ENCODE data around the gene ENGASE. TPM values are rescaled to one million over a fixed set of nuclear protein-coding genes. Genes with fewer than 3 reads are reported as not detected.

ENGASE gene
- total and polyA plus RNA-seq, 2 of the 8 experiments (the other 6 are each of a cell fraction or from before 2014, with no cell fraction given), result 9.3 to 36.1 TPM

DNA sequence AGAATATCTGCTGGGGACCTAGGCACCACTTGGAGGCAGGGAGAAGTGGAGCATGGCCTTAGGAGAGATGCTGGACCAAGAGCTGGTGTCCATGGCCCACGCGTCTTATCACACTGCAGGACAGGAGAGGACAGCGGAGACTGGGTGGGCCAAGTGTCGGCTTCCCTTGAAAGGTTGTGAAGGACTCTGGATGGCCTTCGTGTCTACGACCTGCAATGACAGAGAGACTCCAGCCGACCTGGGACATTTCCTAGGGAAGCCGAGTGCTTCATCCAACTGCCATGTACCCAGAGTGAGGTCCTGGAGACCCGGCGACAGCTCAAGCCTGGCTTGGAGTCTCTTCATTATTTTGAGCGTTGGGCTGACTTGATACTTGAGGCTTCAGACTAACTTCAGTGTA, 30.2 kb upstream of the ENGASE start:
- H3K4me3 ChIP-seq (ENCODE audit: extremely low read depth in 1 of 4, insufficient read depth in 2 of 4, low read depth in 3 of 4, low read length in 4 of 4), result no peak overlapping the region
- no peak overlapping the region for H2BK12ac ChIP-seq (ENCODE audit: low read depth, low read length)
- FAIRE-seq (no peak), DNase-seq (ENCODE audit: low read depth in 1 of 2, low spot score in 2 of 2) (no peak)
- no peak overlapping the region for H3K56ac ChIP-seq (replicated peaks; ENCODE audit: insufficient read length, low read depth, low read length)
- no peak overlapping the region for H3K23ac ChIP-seq (ENCODE audit: insufficient read length)
- H4K5ac ChIP-seq (ENCODE audit: insufficient read length, low read depth, low read length), result no peak overlapping the region
- H2AK5ac ChIP-seq (ENCODE audit: low read depth, low read length), result no peak overlapping the region
- H3K79me2 ChIP-seq (ENCODE audit: control insufficient read depth in 1 of 2, insufficient read depth in 2 of 2, low read length in 2 of 2), result no peaks in the 10 kb centered on the region
- TF ChIP-seq EZH2 (IDR thresholded peaks at IDR 0.05; ENCODE audit: low read depth, low read length, severe bottlenecking), result no peak
- TF ChIP-seq TEAD4 (IDR thresholded peaks at IDR 0.05; ENCODE audit: low read depth, low read length), result no peak
- no peak for TF ChIP-seq KDM1A (IDR thresholded peaks at IDR 0.05; ENCODE audit: borderline replicate concordance, low read length)
- no peak for TF ChIP-seq RBBP5 (IDR thresholded peaks at IDR 0.05; ENCODE audit: borderline replicate concordance, low read depth, low read length)
- no peak for TF ChIP-seq BRCA1 (IDR thresholded peaks at IDR 0.05; ENCODE audit: low read depth, low read length)
- no peak for TF ChIP-seq ASH2L (IDR thresholded peaks at IDR 0.05; ENCODE audit: low read length)
- TF ChIP-seq RNF2 (IDR thresholded peaks at IDR 0.05; ENCODE audit: borderline replicate concordance, low read depth, low read length, missing control alignments, poor library complexity, severe bottlenecking), result no peak
- TF ChIP-seq CREB1 (IDR thresholded peaks at IDR 0.05), result no peak
- TF ChIP-seq CTBP2 (IDR thresholded peaks at IDR 0.05; ENCODE audit: borderline replicate concordance, insufficient read depth, insufficient read length, low read length), result no peak
- H4K8ac ChIP-seq (ENCODE audit: extremely low read depth, insufficient read depth, low read length), result no peak overlapping the region
- peaks cover 4% of the 10 kb centered on the region; the same call in 1 of the 2 replicates for H3K23me2 ChIP-seq (ENCODE audit: low read depth, low read length)
- no peak overlapping the region for H2BK15ac ChIP-seq (ENCODE audit: low read length)
- H3K36me3 ChIP-seq (ENCODE audit: control insufficient read depth in 2 of 4, insufficient read depth in 4 of 4, low read length in 3 of 4), result no peaks in the 10 kb centered on the region; a peak in 1 of 8 replicates
- H2BK20ac ChIP-seq (ENCODE audit: low read length), result no peak overlapping the region
- H3K9ac ChIP-seq (replicated peaks in 1 of 4; ENCODE audit: extremely low read depth in 1 of 4, low read depth in 3 of 4, low read length in 3 of 4), result no peak overlapping the region
- no peak overlapping the region for H2AFZ ChIP-seq (ENCODE audit: low read length)
- no peaks in the 10 kb centered on the region for H3K4me1 ChIP-seq (replicated peaks in 1 of 4; ENCODE audit: control insufficient read depth in 3 of 4, insufficient read depth in 4 of 4, low read length in 3 of 4)
- WGBS, 2 experiments (ENCODE audit: extremely low coverage in 1 of 2, insufficient coverage in 1 of 2, insufficient read length in 1 of 2, insufficient replicate concordance in 2 of 2, low coverage in 1 of 2, low lambda C conversion rate in 2 of 2, missing lambda C conversion rate in 1 of 2), result 89% methylated on average over 11 of the region's 11 CpGs; no CpG with 5 or more reads in 1 of the 2 experiments
- ChIA-PET CTCF (ENCODE audit: partially characterized antibody) (interaction anchor here (0.6 to 4.7 kb wide), 28 partner anchors 9 to 392 kb away, joined by 3 to 63 read pairs (median 5); no protein-coding TSS in a partner anchor), POLR2A (ENCODE audit: partially characterized antibody) (no interaction called here)
- no peak overlapping the region for H3K14ac ChIP-seq (ENCODE audit: insufficient read length)
- no peak overlapping the region for H2BK120ac ChIP-seq (replicated peaks; ENCODE audit: low read depth, low read length)
- no peak overlapping the region for H3K27ac ChIP-seq (ENCODE audit: low read depth, low read length)
- H3K9me3 ChIP-seq (ENCODE audit: insufficient read depth in 2 of 2, low read depth in 1 of 2, low read length in 1 of 2), result no peaks in the 10 kb centered on the region; a peak in 1 of 4 replicates
- H4K91ac ChIP-seq (replicated peaks; ENCODE audit: insufficient read length, low read length), result no peak overlapping the region
- H2BK5ac ChIP-seq (ENCODE audit: low read depth, low read length), result no peak overlapping the region
- peaks cover 0 to 11% of the 10 kb centered on the region in 2 experiments for H4K20me1 ChIP-seq (replicated peaks in 1 of 2; ENCODE audit: control insufficient read depth in 1 of 2, insufficient read depth in 2 of 2, low read length in 2 of 2)
- H3K4me2 ChIP-seq (ENCODE audit: insufficient read depth in 1 of 2, low read depth in 2 of 2, low read length in 2 of 2), result no peak overlapping the region
- H3K18ac ChIP-seq (ENCODE audit: extremely low read depth, low read length), result no peak overlapping the region
- H3K4ac ChIP-seq (replicated peaks; ENCODE audit: insufficient read length, low read depth, low read length), result no peak overlapping the region
- H3K79me1 ChIP-seq (ENCODE audit: low read depth, low read length), result peaks cover 8% of the 10 kb centered on the region
- H3K27me3 ChIP-seq (replicated peaks in 1 of 4; ENCODE audit: control insufficient read depth in 3 of 4, extremely low read depth in 1 of 4, insufficient read depth in 3 of 4, low read length in 3 of 4), result peaks cover 0 to 2% (median 0%) of the 10 kb centered on the region in 4 experiments; a peak in 2 of 7 replicates
